Fibroblast of villous mesenchyme (primary cell): ENCODE results near the gene TNIP1. TPM values are rescaled to one million over a fixed set of nuclear protein-coding genes. Genes with fewer than 3 reads are reported as not detected.
A peak's percentile ranks its signal among the peaks of the same experiment; 100 is the strongest.

Experiments used
- DNase-seq: peaks from one replicate; pipeline ENCODE4 v3.0.0-alpha.2; 2010; ENCODE audit warnings: low read depth
- H3K4me3 ChIP-seq: 2 replicates; pipeline ENCODE4 v1.5.1; 2011; ENCODE audit warnings: low read depth, mild to moderate bottlenecking, low read length
- total RNA-seq: library from RNA; depleted of rRNA; stranded (reverse); fragments of >200 nt; gene quantifications from 2 replicates; pipeline ENCODE4 v1.2.3, GENCODE V29; 2012
- TF ChIP-seq, protein P1 (sequence below): IDR thresholded peaks from 2 replicates; pipeline ENCODE4 v1.5.1; 2012; ENCODE audit warnings: low read depth, mild to moderate bottlenecking, low read length; ENCODE audit not compliant: insufficient read depth

TNIP1 gene
- total RNA-seq, 1 donor: 108 TPM

DNA sequence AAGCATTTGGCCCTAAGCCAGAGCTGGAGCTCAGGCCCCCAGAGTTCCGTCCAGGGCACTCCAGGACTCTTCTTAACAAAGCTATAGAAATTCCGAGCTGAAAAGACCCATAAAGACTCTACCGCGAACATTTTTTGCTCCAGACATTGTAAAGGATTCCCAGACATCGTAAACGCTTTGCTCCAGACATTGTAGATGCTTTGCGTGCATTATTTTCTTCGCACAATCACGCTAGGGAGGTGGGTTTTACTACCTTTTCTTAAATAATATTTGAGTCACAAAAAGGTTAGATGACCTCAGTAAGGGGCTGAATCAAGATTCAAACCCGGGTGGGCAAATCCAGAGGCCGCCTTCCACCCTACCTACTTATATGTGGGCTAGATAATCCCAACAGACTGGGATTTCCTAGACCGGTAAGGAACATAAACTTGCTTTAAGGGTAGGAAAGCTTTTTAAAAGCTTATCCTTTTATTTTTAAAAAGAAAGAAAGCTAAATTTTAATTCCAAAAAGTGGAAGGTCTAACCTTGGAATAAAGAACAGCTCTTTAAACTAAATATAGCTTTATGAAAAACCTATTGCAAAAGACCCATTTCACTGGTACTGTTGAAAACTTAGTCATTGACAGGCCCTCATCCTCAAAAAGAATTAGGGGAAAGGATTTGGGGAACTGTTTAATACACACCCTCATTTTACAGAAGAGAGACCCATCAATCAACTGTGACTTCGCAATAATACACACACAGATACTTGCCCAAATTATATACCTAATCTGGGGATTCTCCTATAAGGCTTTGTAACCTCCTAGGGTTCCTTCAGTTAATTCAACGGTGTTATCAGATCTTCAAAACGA lies 822 bp upstream of the TNIP1 start:
- DNase-seq: peak; percentile 80
- H3K4me3 ChIP-seq: peak overlapping the region; percentile 87
- TF ChIP-seq, protein P1, sequence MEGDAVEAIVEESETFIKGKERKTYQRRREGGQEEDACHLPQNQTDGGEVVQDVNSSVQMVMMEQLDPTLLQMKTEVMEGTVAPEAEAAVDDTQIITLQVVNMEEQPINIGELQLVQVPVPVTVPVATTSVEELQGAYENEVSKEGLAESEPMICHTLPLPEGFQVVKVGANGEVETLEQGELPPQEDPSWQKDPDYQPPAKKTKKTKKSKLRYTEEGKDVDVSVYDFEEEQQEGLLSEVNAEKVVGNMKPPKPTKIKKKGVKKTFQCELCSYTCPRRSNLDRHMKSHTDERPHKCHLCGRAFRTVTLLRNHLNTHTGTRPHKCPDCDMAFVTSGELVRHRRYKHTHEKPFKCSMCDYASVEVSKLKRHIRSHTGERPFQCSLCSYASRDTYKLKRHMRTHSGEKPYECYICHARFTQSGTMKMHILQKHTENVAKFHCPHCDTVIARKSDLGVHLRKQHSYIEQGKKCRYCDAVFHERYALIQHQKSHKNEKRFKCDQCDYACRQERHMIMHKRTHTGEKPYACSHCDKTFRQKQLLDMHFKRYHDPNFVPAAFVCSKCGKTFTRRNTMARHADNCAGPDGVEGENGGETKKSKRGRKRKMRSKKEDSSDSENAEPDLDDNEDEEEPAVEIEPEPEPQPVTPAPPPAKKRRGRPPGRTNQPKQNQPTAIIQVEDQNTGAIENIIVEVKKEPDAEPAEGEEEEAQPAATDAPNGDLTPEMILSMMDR: no peak

DNA sequence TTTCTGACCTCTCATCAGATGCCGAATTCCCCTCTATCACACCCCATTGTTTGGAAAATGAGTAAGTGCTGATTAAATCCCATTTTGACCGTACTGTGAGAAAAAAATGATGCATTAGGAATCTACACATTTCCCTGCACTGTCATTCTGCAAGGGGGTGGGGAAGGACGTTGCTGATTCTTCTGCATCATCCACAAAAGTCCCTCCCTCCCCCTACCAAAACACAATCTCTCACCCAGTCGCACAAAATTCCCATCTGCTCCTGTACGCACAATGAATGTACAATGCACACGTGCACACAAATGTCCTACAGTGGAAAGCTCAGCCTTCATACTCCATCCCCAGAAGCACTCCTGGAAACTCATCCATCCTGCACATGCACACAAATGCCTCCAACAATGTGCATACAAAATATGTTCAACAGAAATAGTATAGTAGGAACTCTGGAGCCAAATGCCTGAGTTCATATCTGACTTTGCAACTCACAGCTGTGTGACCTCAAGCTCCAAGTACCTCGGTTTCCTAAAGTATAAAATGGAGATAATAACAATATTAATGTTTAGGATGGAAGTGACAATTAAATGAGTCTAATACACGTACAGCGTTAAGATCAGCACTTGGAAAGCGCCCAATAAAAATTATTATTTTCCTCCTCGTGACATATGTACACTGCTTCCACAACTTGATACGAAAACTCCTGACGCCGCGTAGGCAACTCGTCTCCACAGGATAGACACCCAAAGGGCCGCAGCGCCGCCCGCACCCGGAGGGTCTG lies 809 bp downstream of the TNIP1 start:
- H3K4me3 ChIP-seq: peak overlapping the region; percentile 87
- DNase-seq: peak; percentile 30
- TF ChIP-seq, protein P1: no peak

DNA sequence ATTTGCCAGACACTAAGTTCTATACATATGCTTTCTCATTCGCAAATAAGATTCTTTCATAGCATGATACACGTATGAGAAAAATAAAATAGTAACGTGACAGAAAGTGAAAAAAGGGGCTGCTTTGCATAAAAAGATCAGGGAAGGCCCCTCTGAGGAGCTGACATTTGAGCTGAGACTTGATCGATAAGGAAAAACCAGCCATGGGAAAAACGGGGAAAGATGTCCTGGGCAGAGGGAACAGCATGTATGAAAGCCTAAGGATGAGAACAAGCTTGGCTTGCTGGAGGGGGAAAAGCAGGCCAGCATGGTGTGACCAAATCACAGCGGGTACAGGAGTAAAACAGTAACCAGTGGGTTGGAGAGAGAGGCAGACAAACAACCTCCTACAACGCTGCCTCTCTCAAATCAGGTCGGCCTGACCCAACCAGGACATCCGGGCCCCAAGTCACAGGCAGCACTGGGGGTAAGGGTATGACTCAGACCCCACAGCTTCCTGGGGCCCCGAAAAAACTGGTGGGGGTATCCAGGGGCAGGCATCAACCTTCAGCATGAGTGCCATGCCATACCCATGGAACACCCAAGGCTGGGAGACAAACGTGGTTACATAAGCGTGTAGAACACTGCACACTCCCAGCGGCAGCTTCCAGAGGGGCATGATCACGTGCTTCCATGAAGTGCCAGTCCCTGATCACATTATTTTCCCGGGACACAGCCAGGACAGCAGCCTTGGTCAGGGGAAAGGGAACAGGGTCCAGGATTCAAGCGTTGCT lies 2.2 kb downstream of the TNIP1 start:
- TF ChIP-seq, protein P1: no peak
- no peak overlapping the region for H3K4me3 ChIP-seq
- DNase-seq: no peak

DNA sequence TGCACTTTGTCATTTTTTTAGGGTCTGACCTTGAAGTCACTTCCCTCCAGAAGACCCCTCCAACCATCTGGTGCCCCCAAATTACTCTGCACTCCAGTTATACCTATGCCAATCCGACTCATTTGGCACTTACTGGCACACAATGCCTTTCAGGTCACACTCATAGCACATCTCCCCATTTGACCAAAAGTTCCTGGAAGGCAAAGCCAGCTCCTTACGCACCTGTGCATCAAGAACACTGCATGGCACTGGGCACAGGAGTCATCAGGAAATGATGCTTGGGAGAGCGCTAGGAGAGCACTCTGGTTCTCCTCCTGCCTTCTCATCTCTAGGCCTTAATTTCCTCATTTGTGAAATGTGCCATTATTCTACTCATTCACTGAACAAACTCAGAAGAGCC lies 2.9 kb downstream of the TNIP1 start:
- DNase-seq: no peak
- TF ChIP-seq, protein P1: no peak
- no peak overlapping the region for H3K4me3 ChIP-seq

DNA sequence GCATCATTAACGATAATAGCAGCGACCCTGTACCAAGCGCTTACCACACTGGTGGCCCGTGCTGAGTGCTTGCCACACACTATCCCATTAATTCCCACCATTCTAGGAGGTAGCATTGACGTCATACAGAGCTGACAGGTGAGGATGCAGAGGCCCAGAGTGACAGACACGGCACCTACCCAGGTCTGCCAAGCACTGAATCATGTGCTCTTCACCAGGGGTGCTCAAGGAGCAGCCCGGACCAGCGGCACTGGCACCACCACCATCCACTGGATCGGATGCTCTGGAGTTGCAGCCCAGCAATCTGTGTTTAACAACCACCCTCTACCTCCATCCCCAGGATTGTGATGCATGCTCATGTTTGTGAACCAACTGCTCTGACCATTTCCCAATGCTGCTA lies 3.4 kb downstream of the TNIP1 start:
- TF ChIP-seq, protein P1: no peak

DNA sequence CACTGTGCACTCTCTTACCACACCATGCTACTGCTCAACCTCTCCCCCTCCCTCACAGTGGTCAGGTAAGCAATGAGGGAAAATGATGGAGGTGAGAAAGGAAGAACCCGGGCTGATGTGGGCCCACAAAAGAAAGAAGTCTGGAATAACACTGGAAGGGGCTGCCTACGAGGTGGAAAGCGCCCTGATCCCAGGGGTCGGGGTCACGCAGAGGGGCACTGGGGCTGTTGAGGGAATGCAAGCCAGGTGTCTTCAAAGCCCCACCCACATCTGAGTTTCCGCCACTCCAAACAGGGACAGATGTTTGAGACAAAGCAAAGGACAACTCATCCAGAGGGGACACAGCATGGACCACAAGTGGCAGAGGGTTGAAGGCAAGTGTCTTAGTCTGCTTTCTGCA lies 4.2 kb downstream of the TNIP1 start:
- no peak for DNase-seq
- TF ChIP-seq, protein P1: no peak
- no peak overlapping the region for H3K4me3 ChIP-seq

More for the DNA sequence above, 3.4 kb downstream of the TNIP1 start:
- DNase-seq: no peak
- no peak overlapping the region for H3K4me3 ChIP-seq
